Loucy (cell line): ENCODE measurements around the gene FBXW9.

Experiments
- EZH2phosphoT487 ChIP-seq: fragments of 200-600 bp; IDR thresholded peaks from 2 replicates; pipeline ENCODE4 v1.6.1; 2018; ENCODE audit warnings: antibody characterized with exemption, mild to moderate bottlenecking, moderate library complexity, borderline replicate concordance
- TF ChIP-seq, protein P1 (sequence below): fragments of 200-600 bp; sonication (generic); conservative IDR thresholded peaks from 2 replicates; pipeline ENCODE4 v1.5.1; 2014; ENCODE audit warnings: mild to moderate bottlenecking, antibody characterized with exemption, low read length

- TF ChIP-seq, protein P1, sequence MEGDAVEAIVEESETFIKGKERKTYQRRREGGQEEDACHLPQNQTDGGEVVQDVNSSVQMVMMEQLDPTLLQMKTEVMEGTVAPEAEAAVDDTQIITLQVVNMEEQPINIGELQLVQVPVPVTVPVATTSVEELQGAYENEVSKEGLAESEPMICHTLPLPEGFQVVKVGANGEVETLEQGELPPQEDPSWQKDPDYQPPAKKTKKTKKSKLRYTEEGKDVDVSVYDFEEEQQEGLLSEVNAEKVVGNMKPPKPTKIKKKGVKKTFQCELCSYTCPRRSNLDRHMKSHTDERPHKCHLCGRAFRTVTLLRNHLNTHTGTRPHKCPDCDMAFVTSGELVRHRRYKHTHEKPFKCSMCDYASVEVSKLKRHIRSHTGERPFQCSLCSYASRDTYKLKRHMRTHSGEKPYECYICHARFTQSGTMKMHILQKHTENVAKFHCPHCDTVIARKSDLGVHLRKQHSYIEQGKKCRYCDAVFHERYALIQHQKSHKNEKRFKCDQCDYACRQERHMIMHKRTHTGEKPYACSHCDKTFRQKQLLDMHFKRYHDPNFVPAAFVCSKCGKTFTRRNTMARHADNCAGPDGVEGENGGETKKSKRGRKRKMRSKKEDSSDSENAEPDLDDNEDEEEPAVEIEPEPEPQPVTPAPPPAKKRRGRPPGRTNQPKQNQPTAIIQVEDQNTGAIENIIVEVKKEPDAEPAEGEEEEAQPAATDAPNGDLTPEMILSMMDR, result peak; percentile 89
- no peak for TF ChIP-seq EZH2phosphoT487
Measured at GRCh38 chr19:12639901-12640613, 56.4 kb downstream of the FBXW9 start.
